GM19463 (cell line): ENCODE results near the gene SEMA3D.

Source experiments
- ATAC-seq: cut with Tn5 transposase; IDR thresholded peaks from one replicate; pipeline ENCODE4 v1.9.1; 2021; ENCODE audit warnings: mild to moderate bottlenecking, moderate library complexity; ENCODE audit not compliant: unreplicated experiment

SEMA3D gene

GRCh38 chr7:85039196-85039923, 147.5 kb downstream of the SEMA3D start:
- peak; percentile 91 for ATAC-seq

- no peak for ATAC-seq
Measured at GRCh38 chr7:85038466-85038865, 148.4 kb downstream of the SEMA3D start.

GRCh38 chr7:85033263-85033662, 153.6 kb downstream of the SEMA3D start:
- no peak for ATAC-seq

- no peak for ATAC-seq
Measured at GRCh38 chr7:85031475-85031874, 155.4 kb downstream of the SEMA3D start.

GRCh38 chr7:85030893-85031292, 156.0 kb downstream of the SEMA3D start:
- ATAC-seq: peak; percentile 49

- ATAC-seq: peak; percentile 77
Measured at GRCh38 chr7:85025312-85025756, 161.5 kb downstream of the SEMA3D start.

- ATAC-seq: no peak
Measured at GRCh38 chr7:85023916-85024315, 162.9 kb downstream of the SEMA3D start.

GRCh38 chr7:85023066-85023712, 163.7 kb downstream of the SEMA3D start:
- ATAC-seq: no peak

- ATAC-seq: no peak
Measured at GRCh38 chr7:85022064-85022697, 164.7 kb downstream of the SEMA3D start.

- no peak for ATAC-seq
Measured at GRCh38 chr7:85021101-85021704, 165.7 kb downstream of the SEMA3D start.

- ATAC-seq: no peak
Measured at GRCh38 chr7:85019778-85020177, 167.1 kb downstream of the SEMA3D start.

- no peak for ATAC-seq
Measured at GRCh38 chr7:85019176-85019575, 167.7 kb downstream of the SEMA3D start.

- ATAC-seq: no peak
Measured at GRCh38 chr7:85018498-85018897, 168.4 kb downstream of the SEMA3D start.

GRCh38 chr7:85016286-85016685, 170.6 kb downstream of the SEMA3D start:
- no peak for ATAC-seq

GRCh38 chr7:85014936-85015660, 171.8 kb downstream of the SEMA3D start:
- no peak for ATAC-seq

- ATAC-seq: no peak
Measured at GRCh38 chr7:85011127-85011526, 175.7 kb downstream of the SEMA3D start.

- no peak for ATAC-seq
Measured at GRCh38 chr7:85010306-85010705, 176.6 kb downstream of the SEMA3D start.

- ATAC-seq: no peak
Measured at GRCh38 chr7:85006754-85007153, 180.1 kb downstream of the SEMA3D start.

GRCh38 chr7:85004402-85004801, 182.5 kb downstream of the SEMA3D start:
- ATAC-seq: no peak

- no peak for ATAC-seq
Measured at GRCh38 chr7:85001495-85002345, 185.1 kb downstream of the SEMA3D start.
